ENCODE data around the gene NTM.

GRCh38 chr11:131397675-131398074 lies 27.3 kb downstream of the NTM start:
- no peak for TF ChIP-seq CTCF (IDR thresholded peaks at IDR 0.05)
- no peak for TF ChIP-seq ZFX (IDR thresholded peaks at IDR 0.05; ENCODE audit: borderline replicate concordance)
